HepG2 (cell line): ENCODE data around the gene TIMM10.

Experiments
- BRCA1 ChIP-seq: sonication (generic); formaldehyde crosslinking; IDR thresholded peaks from 2 replicates; pipeline ENCODE4 v1.4.0; 2020; ENCODE audit warnings: missing genetic modification reagents
- YEATS4 ChIP-seq: sonication (generic); formaldehyde crosslinking; IDR thresholded peaks from 2 replicates; pipeline ENCODE4 v1.4.0; 2020; ENCODE audit warnings: missing genetic modification reagents, borderline replicate concordance
- ZFP90 ChIP-seq: sonication (generic); formaldehyde crosslinking; IDR thresholded peaks from 2 replicates; pipeline ENCODE4 v1.8.0; 2022; ENCODE audit warnings: missing genetic modification reagents, mild to moderate bottlenecking, inconsistent platforms, borderline replicate concordance
- TF ChIP-seq, protein P1 (sequence below): sonication (generic); formaldehyde crosslinking; IDR thresholded peaks from 2 replicates; pipeline ENCODE4 v1.5.0; 2020; ENCODE audit warnings: mild to moderate bottlenecking, missing genetic modification reagents, moderate library complexity

DNA sequence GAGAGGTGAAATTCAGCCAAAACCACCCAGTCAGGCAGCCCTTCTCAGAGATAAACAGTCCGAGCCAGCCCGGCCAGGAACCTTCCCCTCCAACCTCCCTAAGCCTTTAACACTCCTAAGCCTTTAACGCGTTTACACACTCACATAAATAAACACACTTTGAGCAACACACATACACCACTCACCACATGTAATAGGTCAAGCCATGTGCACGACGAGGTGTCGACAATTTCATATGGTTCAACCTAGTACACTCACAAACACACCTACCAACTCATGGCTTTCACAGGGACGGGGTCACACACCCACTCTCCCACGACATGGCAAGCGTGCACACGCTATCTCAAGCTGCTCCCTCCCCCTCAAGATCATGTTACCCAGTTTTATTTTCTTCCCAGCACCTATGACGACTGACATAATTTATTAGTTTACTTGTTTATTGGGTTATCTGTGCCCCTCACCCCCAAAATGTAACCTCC is 30.5 kb downstream of the TIMM10 start:
- TF ChIP-seq BRCA1 (CRISPR knock-in tag) (no peak), ZFP90 (CRISPR knock-in tag) (no peak), YEATS4 (CRISPR knock-in tag) (no peak)
- TF ChIP-seq, protein P1, sequence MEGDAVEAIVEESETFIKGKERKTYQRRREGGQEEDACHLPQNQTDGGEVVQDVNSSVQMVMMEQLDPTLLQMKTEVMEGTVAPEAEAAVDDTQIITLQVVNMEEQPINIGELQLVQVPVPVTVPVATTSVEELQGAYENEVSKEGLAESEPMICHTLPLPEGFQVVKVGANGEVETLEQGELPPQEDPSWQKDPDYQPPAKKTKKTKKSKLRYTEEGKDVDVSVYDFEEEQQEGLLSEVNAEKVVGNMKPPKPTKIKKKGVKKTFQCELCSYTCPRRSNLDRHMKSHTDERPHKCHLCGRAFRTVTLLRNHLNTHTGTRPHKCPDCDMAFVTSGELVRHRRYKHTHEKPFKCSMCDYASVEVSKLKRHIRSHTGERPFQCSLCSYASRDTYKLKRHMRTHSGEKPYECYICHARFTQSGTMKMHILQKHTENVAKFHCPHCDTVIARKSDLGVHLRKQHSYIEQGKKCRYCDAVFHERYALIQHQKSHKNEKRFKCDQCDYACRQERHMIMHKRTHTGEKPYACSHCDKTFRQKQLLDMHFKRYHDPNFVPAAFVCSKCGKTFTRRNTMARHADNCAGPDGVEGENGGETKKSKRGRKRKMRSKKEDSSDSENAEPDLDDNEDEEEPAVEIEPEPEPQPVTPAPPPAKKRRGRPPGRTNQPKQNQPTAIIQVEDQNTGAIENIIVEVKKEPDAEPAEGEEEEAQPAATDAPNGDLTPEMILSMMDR (CRISPR knock-in tag): no peak
